GM21825 (cell line): ENCODE results near the gene GALNT13.
A peak's percentile ranks its signal among the peaks of the same experiment; 100 is the strongest.

Source experiments
- ATAC-seq: cut with Tn5 transposase; IDR thresholded peaks from one replicate; pipeline ENCODE4 v1.9.1; 2021; ENCODE audit warnings: mild to moderate bottlenecking, moderate library complexity; ENCODE audit not compliant: unreplicated experiment

The GALNT13 gene

DNA sequence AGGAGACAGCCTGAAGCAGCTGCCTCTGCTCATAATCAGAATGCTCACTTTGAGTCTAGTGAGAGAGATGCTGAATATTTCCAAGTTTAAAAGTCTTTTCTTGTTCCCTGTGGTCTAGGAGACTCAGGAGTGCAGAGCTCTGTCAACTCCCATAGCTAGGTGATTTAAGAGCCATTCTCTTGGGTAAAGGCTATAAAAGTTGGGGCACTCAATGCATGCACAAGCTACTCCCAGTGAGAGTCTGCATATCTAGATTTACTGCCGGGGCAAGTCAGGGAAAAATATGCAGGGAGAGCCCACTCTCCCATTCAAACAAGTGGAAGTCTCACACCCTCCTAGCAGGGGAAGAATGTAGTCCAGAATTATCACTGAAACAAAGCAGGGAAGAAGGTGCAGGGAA, 418.1 kb downstream of the GALNT13 start:
- ATAC-seq: no peak

DNA sequence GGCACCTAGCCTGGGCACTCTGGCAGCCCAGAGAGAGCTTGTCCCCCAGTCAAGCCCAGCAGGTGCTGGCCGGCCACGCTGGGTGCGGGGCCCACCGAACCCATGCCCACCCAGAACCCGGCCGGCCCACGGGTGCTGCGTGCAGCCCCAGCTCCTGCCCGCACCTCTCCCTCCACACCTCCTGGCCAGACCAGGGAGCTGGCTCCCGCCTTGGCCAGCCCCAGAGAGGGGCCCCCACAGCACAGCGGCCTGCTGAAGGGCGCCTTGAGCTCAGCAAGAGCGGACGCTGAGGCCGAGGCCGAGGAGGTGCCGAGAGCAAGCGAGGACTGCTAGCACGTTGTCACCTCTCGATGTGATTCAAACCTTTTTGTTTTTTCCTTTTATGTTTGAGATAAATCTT, 419.8 kb downstream of the GALNT13 start:
- ATAC-seq: no peak

DNA sequence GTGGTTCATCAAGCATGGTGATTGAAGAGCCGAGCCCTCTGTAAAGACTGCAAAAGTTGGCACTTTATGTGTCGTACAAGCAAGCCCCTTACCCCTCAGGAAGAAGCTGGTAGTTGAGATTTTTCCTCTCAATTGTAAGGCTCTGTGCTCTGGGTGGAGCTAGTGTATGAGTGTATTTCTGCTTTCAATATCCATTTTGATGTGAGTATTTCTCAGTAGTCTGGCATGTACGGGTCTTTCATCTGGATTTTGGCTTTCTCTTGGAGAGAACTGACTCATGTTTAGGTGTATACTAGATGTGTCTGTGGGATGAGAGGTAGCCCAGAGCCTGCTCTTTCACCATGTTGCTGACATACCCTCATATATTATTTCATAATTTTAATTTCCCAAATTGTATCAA, 420.2 kb downstream of the GALNT13 start:
- ATAC-seq: no peak

DNA sequence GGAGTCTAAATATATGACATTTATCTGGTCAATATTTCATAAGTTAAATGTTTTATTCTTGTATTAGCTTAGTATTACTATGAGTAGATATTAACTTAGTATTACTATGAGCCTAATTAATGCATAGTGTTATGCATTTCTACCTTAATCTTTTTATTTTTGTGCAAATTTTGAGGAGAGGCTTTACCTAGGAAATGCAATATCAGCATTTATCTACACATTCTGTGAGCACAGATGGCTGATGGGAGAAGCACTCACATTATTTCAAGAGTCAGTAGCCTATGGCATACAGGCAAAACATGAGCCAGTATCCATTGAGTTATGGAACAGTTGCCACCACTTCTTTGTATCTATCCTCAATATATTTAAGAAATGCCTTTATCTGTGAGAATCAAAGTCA, 422.1 kb downstream of the GALNT13 start:
- no peak for ATAC-seq

DNA sequence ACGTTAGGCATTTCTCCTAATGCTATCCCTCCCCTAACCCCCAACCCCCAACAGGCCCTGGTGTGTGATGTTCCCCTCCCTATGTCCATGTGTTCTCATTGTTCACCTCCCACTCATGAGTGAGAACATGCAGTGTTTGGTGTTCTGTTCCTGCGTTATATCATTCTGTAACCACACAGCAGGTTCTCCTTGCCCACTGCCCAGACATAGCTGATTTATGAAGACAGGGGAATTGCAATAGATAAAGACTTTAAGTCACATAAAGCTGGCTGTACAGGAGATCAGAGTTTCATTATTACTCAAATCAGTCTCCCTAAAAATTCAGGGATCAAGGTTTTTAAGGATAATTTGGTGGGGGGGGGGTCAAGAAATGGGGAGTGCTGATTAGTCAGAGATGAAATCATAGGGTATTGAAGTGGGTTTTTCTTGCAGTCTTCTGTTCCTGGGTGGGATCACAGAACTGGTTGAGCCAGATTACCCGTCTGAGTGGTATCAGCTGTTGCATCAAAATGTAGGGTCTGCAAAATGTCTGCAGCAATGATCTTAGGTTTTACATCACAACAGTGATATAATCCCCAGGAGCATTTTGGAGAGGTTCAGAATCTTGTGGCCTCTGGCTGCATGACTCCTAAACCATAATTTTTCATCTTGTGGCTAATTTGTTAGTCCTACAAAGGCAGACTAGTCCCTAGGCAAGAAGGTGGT, 434.7 kb downstream of the GALNT13 start:
- ATAC-seq: no peak

DNA sequence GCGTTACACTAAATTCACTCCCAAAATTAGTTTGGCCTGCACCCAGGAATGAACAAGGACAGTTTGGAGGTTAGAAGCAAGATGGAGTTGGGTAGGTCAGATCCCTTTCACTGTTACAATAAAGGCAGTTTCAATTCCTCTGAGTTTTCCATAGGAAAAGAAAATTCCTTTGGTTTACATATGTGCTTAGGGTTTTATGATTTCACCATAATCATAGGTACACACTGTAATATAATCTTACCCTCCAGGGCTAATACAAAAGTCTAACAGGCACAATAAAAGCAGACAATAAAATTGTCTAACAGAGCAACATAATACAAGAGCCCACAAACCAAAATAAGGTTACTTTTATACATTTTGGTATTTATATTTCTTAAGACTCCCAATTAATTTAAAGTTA, 435.3 kb downstream of the GALNT13 start:
- no peak for ATAC-seq

DNA sequence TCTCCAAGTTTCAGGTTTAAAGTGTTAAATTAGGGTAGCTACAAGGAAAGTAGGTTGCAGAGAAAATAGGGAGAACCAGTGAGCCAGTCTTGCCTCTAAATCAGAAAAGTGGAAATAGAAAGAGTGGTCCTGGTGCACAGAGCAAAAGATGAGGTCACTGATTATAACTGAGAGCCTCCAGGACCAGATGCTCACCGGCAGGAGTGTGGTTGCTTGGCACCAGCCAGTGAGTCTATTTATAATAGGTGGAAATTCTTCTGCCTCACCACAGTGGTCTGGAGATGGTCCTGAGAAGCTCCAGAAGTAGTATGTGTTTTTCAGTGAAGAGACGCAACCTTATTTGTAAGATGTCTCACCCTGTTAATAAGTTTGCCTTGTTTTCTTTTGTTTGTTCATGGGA, 452.9 kb downstream of the GALNT13 start:
- ATAC-seq: no peak

DNA sequence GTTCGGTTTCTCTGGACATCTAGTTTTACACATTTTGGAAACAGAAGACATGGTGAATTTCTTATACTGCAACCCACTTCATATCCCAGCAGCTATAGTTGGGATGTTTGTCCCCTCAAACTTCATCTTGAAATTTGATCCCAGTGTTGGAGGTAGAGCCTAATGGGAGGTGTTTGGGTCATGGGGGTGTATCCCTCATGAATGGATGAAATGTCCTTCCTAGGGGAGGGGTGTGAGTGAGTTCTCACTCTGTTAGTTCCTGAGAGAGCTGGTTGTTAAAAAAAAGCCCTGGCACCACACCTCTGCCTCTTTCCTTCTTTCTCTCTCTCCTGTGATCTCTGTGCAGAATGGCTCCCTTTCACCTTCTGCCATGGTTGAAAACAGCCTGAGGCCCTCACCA, 457.8 kb downstream of the GALNT13 start:
- no peak for ATAC-seq

DNA sequence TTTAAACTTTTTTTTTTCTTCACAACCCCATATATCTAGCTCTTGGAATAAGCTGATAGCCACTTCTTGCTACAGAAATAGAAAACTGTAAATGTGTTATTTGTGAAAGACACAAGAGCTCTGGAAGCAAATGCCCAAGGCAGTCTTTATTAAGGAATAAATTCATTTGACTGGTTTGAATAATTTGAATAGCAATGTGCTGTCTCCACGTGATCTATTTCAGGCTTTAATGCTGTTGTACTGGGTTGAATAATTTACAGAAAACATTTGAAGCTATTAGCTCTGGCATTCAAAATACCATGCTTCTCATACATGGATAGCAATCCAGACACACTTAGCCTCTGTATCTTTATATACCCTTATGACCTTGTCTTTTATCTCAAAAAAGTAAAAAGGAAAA, 460.1 kb downstream of the GALNT13 start:
- no peak for ATAC-seq

DNA sequence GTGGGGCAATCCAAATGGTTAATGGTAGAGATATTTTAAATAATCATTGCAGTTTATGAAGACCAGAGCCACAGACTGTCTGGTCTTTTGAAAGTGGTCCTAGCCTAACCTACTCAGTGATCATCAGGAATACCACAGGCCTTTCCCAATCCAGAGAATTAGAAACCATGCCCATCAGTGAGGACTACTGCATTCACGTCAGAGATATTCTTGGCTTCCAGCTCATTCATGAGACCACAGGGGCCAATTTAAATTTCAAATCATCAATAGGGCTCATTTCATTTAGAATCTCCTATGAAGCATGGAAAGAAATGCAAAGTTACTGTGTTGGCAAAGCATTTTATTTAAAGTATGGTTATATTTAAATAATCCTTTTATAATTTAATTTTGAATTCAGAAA, 464.5 kb downstream of the GALNT13 start:
- no peak for ATAC-seq

DNA sequence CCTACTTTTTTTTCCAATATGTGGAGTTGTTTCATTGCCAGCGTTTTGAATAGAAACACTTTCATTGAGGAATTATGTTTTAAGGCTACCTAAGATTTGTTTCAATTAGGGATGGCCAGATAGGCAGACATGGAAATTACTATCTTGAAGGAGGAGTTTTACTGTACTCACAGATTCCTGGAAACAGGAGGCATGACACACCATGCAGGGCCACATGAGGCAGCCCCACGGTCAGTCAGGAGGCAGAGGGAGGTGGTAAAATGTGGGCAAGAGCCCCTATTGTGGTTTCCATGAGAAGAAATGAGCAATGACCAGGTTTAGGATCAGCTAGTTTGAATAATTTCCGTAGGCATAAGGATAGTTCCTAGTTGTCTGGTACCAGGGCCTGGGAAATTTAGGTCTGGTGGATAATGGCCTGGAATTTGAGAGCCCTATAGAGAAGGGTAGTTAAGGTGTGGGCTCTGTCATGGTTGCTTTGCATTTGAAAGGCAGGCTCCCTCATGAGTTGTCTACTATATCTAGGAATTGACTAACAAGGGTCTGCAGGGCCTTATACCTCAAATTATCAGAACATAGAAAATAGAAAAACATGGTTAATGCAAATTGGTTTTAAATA, 466.7 kb downstream of the GALNT13 start:
- no peak for ATAC-seq

DNA sequence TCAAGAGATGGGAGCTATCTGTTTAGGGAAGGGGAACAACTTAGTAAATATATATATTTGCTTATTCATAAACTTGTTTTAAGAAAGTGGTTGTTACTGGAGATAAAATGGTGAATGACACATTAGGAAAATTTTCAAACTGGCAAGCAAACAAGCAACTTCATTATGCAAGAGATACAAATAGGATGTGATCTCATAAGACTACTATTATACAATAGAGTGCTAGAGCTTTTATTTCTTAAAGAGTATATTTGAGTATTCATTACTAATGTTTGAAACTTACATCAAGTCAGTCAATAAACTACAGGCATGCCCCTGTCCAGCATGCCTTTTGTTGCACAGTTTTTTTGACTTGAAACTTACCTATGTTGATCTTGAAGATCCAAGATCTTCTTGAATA, 471.6 kb downstream of the GALNT13 start:
- no peak for ATAC-seq

DNA sequence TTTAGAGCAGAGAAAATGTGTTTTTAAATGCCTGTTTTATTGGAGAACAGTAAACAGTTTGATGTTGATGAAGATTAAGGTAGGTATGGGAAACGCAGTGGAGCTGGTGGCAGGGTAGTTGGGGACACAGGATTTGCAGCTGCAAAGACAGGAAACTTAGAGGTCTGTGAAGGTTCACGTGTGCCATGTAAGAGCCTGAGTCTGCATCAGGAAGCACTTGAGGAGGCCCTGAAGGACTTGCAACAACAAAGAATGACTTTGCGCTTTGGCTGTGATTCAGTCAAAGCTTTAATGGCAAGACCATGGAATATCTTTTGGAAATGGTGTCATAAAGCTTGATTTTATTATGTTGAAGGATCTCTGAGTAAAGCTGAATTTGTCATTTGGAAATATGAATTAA, 479.2 kb downstream of the GALNT13 start:
- no peak for ATAC-seq

DNA sequence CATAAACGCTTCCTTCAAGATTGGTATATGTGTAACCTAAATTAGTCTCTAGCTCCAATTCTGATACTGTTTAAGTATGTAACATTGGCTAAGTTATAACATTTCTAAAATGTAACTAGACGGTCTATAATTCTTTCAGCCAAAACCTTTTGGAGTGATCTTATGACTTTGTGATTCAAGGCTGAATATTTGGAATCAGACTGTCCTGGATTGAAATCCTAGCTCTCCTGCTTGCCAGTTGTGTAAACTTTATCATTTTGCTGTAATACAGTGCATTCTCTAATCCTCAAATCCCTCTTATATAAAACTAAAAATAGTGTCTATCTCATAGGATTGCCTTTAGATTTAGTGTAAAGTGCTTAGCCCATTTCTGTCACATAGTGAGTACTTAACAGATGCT, 489.6 kb downstream of the GALNT13 start:
- no peak for ATAC-seq

DNA sequence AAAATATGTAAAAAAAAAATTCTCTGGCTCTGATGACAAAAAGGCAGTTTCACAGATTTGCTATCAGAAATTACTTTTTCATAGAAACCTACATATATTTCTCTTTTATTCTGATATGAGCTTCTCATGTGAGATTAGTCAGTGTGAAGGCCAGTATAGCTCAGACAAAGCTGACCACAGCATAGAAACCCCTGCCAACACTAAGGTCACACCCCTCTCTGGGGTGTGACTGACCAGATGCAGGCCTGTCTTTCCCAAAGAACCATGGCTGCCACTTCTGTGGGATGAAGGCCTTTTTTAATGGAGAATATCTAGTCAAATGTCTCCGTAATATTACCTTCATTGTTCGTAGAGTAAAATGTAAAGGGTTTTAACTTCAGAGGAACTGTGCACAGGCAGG, 496.4 kb downstream of the GALNT13 start:
- no peak for ATAC-seq

DNA sequence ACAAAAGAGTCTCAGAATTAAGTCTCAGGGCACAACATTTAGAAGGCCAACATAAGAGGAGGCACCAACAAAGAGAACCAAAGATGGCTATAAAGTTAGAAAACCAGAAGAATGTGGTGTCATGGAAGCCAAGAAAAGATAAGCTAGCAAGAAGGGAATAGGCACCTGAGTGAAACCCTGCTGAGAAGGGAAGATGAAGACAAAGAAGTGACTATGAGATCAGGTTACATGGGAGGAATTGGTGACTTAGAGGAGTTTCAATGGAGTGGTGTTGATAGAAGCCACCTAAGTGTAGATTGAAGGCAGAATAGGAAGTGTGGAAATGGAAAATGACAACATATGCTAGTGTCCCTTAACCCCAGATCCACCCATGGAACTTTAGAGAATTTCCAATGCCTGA, 499.2 kb downstream of the GALNT13 start:
- no peak for ATAC-seq

DNA sequence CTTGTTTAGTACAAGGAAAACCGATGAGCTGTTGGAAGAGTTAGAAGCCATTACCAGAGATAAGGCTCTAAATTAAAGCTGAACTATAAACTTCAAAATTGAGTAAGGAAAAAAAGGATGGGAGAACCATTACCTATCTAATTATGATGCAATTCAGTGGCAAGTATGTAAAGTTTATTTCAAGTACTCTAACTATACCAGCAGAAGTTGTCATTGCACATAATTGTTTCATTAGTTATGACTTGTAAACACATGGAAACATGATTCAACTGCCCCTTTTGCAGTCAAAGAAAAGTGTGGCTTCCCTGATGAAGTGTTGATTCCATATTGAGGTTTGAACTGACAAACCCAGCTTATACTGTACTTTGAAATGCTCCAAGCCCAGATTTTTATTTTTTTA, 502.7 kb downstream of the GALNT13 start:
- ATAC-seq: no peak

DNA sequence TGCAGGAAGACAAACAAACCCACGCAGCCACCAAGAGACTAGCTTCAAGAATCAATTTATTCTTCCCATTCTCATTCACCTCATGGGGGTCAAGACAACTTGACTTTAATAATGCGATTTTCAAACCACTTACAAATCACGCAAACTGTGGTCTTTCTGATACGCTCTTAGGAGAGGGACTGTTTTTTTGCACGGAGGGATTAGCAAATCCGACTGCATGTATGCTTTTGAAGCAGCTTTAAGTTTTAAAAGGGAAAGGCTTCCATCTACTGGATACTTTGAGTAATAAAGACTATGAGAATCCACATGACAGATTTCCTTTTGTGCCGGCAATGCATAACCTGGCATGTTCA, 503.8 kb downstream of the GALNT13 start:
- ATAC-seq: no peak

DNA sequence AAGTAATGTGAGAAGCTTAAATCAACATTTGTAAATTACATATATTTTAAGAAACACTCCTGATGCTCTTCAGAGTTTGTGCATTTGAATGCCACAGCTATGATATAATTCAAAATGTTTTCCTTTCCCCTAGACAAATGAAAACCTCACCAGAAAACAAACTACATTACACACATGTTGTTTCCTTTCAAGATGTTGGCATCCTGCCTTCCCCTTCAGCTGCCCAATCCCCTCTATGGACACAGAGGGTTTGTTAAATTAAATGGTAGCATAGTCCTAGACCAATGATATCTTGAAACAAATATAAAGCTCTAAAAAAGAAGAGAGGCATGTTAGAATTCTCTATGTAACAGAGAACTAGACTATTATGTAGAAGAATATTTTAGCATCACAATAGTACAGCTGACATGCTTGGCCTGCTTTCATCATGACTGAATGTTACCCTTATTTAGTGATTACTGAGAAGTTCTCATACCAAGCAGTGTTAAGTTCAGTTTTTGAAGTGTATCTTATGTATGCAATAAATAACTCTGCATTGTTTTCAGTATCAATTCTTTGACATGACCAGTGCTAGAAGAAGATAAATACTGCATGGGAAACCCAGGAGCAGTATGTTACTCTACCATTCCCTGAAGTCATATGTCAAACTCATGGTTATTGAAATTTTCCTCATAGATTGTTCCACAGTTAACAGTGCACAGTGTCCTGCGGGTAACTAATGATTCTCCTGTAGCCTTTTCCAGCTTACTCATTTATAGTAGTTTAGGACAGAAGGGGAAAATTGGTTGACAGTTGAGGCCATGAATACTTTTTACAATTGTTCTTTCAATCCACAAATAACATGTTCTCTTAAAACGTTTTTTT, 510.4 kb downstream of the GALNT13 start:
- no peak for ATAC-seq

DNA sequence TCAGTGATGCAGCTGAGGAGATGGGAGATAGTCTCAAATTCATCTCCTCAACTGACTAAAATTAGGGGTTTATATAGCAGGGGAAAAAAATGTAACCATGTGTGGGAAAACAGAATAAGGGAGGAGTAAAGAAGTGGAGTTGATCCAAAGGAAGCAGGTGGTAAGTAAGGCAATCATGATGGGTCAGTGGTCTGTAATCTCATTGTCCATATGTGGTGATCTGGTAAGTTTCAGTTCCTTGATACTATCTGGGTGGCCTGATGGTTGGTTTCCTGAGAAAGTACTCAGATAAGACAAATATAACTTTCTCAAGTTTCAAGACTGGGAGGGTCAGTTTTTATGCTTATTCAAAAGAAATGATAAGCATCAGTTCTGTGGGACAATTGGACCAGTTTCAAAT, 514.5 kb downstream of the GALNT13 start:
- ATAC-seq: no peak

DNA sequence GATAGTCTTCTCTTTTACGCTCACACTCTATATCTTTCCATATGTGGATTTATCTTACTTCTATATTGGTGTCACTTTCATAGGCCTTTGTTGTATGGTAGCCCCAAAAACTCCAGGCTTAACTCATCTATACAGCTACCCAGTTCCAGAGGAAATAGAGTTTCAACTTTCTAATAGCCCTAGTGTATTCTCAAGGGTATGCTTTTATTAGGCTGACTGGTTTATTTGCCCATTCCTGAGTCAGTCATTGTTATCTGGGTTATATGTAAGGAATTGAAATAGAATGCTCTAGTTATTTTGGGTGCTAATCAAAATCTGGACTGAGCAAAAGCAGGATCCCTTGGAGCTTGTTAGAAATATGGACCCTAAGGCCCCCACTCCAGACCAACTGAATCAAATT, 519.3 kb downstream of the GALNT13 start:
- ATAC-seq: no peak

DNA sequence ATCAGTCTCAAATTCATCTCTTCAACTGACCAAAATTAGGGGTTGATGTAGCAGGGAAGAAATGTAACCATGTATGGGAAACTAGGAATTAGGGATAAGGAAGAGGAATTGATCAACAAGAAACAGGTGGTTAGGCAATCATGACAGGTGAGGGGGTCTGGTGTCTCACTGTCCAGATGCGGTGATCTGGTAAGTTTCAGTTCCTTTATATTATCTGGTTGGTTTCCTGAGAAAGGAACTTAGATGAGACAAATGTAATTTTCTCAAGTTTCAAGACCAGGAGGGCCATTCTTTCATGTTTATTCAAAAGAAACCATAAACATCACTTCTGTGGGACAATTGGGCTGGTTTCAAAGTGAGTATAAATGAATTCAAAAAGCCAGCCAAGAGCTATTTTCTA, 520.5 kb downstream of the GALNT13 start:
- ATAC-seq: peak; percentile 68
